AG04449 (cell line): ENCODE data around the gene ANO2.
A peak's percentile ranks its signal among the peaks of the same experiment; 100 is the strongest.
"Not testable (repeated sequence)": the region's sequence is repeated elsewhere in the genome, so short reads cannot be mapped to it uniquely, and the experiment has no call there.

Experiments
- CTCF ChIA-PET: fragments of 350-600 bp; formaldehyde crosslinking; extraction: SDS; loops from one replicate; lab custom pipeline; 2021; ENCODE audit warnings: antibody characterized with exemption; lab: Yijun Ruan, JAX
- POLR2A ChIA-PET: fragments of 400-600, 350-600 bp; formaldehyde crosslinking; extraction: SDS; loops from one replicate; lab custom pipeline; 2020; ENCODE audit warnings: antibody characterized with exemption, inconsistent platforms; lab: Yijun Ruan, JAX
- DNase-seq: peaks from one replicate; pipeline ENCODE4 v3.0.0-alpha.2; 2010; ENCODE audit warnings: low read depth, low spot score
- H3K4me3 ChIP-seq: 2 replicates; pipeline ENCODE4 v1.5.1; 2011; ENCODE audit warnings: low read depth, mild to moderate bottlenecking, control low read depth, low read length
- CTCF ChIP-seq: IDR thresholded peaks from one replicate; pipeline ENCODE4 v1.5.1; 2011; ENCODE audit warnings: mild to moderate bottlenecking, moderate library complexity, low read length, control low read depth, inconsistent platforms; ENCODE audit not compliant: insufficient read depth; ENCODE audit errors: missing control alignments

ANO2 gene

GRCh38 chr12:5682581-5682980 lies 262.5 kb downstream of the ANO2 start:
- CTCF ChIA-PET: no interaction called here
- no peak overlapping the region for H3K4me3 ChIP-seq
- POLR2A ChIA-PET: no interaction called here
- no peak for DNase-seq
- TF ChIP-seq CTCF: no peak

GRCh38 chr12:5678176-5678575 lies 266.9 kb downstream of the ANO2 start:
- ChIA-PET POLR2A (no interaction called here), CTCF (interaction anchor here (1.3 kb wide), 1 partner anchor 12 kb away, joined by 3 read pairs; no protein-coding TSS in a partner anchor)
- H3K4me3 ChIP-seq: no peak overlapping the region
- TF ChIP-seq CTCF: no peak
- DNase-seq: no peak

GRCh38 chr12:5669624-5670023 lies 275.4 kb downstream of the ANO2 start:
- DNase-seq: not testable (repeated sequence)

GRCh38 chr12:5665615-5666014 lies 279.4 kb downstream of the ANO2 start:
- H3K4me3 ChIP-seq: no peak overlapping the region
- ChIA-PET CTCF (interaction anchor here (1.2 to 4.2 kb wide), 4 partner anchors 13 to 237 kb away, joined by 3 to 30 read pairs (median 4); no protein-coding TSS in a partner anchor), POLR2A (no interaction called here)
- DNase-seq: peak; percentile 67
- TF ChIP-seq CTCF: no peak

More at GRCh38 chr12:5669624-5670023, 275.4 kb downstream of the ANO2 start:
- CTCF ChIA-PET, H3K4me3 ChIP-seq, POLR2A ChIA-PET: not testable (repeated sequence)

- ChIA-PET POLR2A (no interaction called here), CTCF (interaction anchor here (3.7 kb wide), 1 partner anchor 12 kb away, joined by 36 read pairs; no protein-coding TSS in a partner anchor)
- DNase-seq: no peak
- TF ChIP-seq CTCF: no peak
- H3K4me3 ChIP-seq: no peak overlapping the region
These were observed 283.2 kb downstream of the ANO2 start for GRCh38 chr12:5661811-5662210.

- ChIA-PET POLR2A (interaction anchor here (1.0 kb wide), 1 partner anchor 10 kb away, joined by 4 read pairs; no protein-coding TSS in a partner anchor), CTCF (interaction anchor here (3.7 kb wide), 1 partner anchor 11 kb away, joined by 36 read pairs; no protein-coding TSS in a partner anchor)
- no peak overlapping the region for H3K4me3 ChIP-seq
- no peak for DNase-seq
- no peak for TF ChIP-seq CTCF
These were observed 284.8 kb downstream of the ANO2 start for GRCh38 chr12:5660238-5660637.

GRCh38 chr12:5658339-5658941 lies 286.6 kb downstream of the ANO2 start:
- DNase-seq, H3K4me3 ChIP-seq, POLR2A ChIA-PET: not testable (repeated sequence)
- CTCF ChIA-PET: interaction anchor here (1.4 to 1.8 kb wide), 2 partner anchors 10 to 230 kb away, joined by 3 to 5 read pairs; no protein-coding TSS in a partner anchor
